HG02840 (cell line): Measurements from ENCODE around the gene AMMECR1.
"Not testable (repeated sequence)": the region's sequence is repeated elsewhere in the genome, so short reads cannot be mapped to it uniquely, and the experiment has no call there.

Source experiments
- ATAC-seq: cut with Tn5 transposase; IDR thresholded peaks from one replicate; pipeline ENCODE4 v1.9.1; 2021; ENCODE audit warnings: mild to moderate bottlenecking, moderate library complexity, moderate number of reproducible peaks; ENCODE audit not compliant: unreplicated experiment, low FRiP score

AMMECR1 gene

GRCh38 chrX:110175146-110175545 lies 142.7 kb downstream of the AMMECR1 start:
- no peak for ATAC-seq

- ATAC-seq, result no peak
Measured at GRCh38 chrX:110173192-110174175, 144.4 kb downstream of the AMMECR1 start.

GRCh38 chrX:110172215-110172614 lies 145.7 kb downstream of the AMMECR1 start:
- peak; percentile 98 for ATAC-seq

GRCh38 chrX:110171442-110171841 lies 146.4 kb downstream of the AMMECR1 start:
- no peak for ATAC-seq

GRCh38 chrX:110170029-110170428 lies 147.9 kb downstream of the AMMECR1 start:
- no peak for ATAC-seq

GRCh38 chrX:110168585-110168984 lies 149.3 kb downstream of the AMMECR1 start:
- ATAC-seq, result no peak

GRCh38 chrX:110167952-110168451 lies 149.9 kb downstream of the AMMECR1 start:
- no peak for ATAC-seq

GRCh38 chrX:110163488-110163887 lies 154.4 kb downstream of the AMMECR1 start:
- ATAC-seq, result no peak

- ATAC-seq, result no peak
Measured at GRCh38 chrX:110162867-110163266, 155.0 kb downstream of the AMMECR1 start.

- ATAC-seq, result no peak
Measured at GRCh38 chrX:110162131-110162530, 155.8 kb downstream of the AMMECR1 start.

GRCh38 chrX:110161361-110161686 lies 156.6 kb downstream of the AMMECR1 start:
- no peak for ATAC-seq

- no peak for ATAC-seq
Measured at GRCh38 chrX:110159865-110160264, 158.0 kb downstream of the AMMECR1 start.

- ATAC-seq, result no peak
Measured at GRCh38 chrX:110159235-110159634, 158.7 kb downstream of the AMMECR1 start.

- no peak for ATAC-seq
Measured at GRCh38 chrX:110157444-110157843, 160.4 kb downstream of the AMMECR1 start.

- ATAC-seq, result no peak
Measured at GRCh38 chrX:110156167-110156754, 161.6 kb downstream of the AMMECR1 start.

GRCh38 chrX:110155759-110156158 lies 162.1 kb downstream of the AMMECR1 start:
- no peak for ATAC-seq

GRCh38 chrX:110154328-110154727 lies 163.6 kb downstream of the AMMECR1 start:
- not testable (repeated sequence) for ATAC-seq

- no peak for ATAC-seq
Measured at GRCh38 chrX:110153896-110154295, 164.0 kb downstream of the AMMECR1 start.

- ATAC-seq, result no peak
Measured at GRCh38 chrX:110153244-110153643, 164.6 kb downstream of the AMMECR1 start.

GRCh38 chrX:110146521-110146920 lies 171.4 kb downstream of the AMMECR1 start:
- no peak for ATAC-seq

- ATAC-seq, result peak; percentile 49
Measured at GRCh38 chrX:110145854-110146253, 172.0 kb downstream of the AMMECR1 start.

- no peak for ATAC-seq
Measured at GRCh38 chrX:110145311-110145710, 172.6 kb downstream of the AMMECR1 start.
